Smooth muscle cell (in vitro differentiated cells): ENCODE results near the gene RALGPS1. TPM values are rescaled to one million over a fixed set of nuclear protein-coding genes. Genes with fewer than 3 reads are reported as not detected.

Source experiments
- DNase-seq: peaks from one replicate; lab custom pipeline; 2025; ENCODE audit not compliant: unreplicated experiment; lab: John Stamatoyannopoulos, UW
- H2AFZ ChIP-seq: fragments of 200-600 bp; sonication (generic); 2 replicates; pipeline ENCODE4 v1.6.0; 2016; ENCODE audit warnings: antibody characterized with exemption, low read depth, mild to moderate bottlenecking
- H3F3A ChIP-seq: fragments of 200-600 bp; sonication (generic); 2 replicates; pipeline ENCODE4 v1.6.0; 2017; ENCODE audit warnings: antibody characterized with exemption, low read depth
- H3K27ac ChIP-seq: fragments of 200-600 bp; sonication (generic); 2 replicates; pipeline ENCODE4 v1.5.1; 2016; ENCODE audit warnings: low read depth, mild to moderate bottlenecking
- H3K27me3 ChIP-seq: fragments of 200-600 bp; sonication (generic); 2 replicates; pipeline ENCODE4 v1.6.1; 2016; ENCODE audit warnings: low read depth, mild to moderate bottlenecking
- H3K36me3 ChIP-seq: fragments of 200-600 bp; sonication (generic); 2 replicates; pipeline ENCODE4 v1.5.1; 2016; ENCODE audit warnings: low read depth
- H3K4me1 ChIP-seq: fragments of 200-600 bp; sonication (generic); 2 replicates; pipeline ENCODE4 v1.5.1; 2016; ENCODE audit warnings: low read depth
- H3K4me2 ChIP-seq: fragments of 200-600 bp; sonication (generic); 2 replicates; pipeline ENCODE4 v1.6.0; 2016; ENCODE audit warnings: mild to moderate bottlenecking
- H3K4me3 ChIP-seq: fragments of 200-600 bp; sonication (generic); 2 replicates; pipeline ENCODE4 v1.5.1; 2016; ENCODE audit warnings: mild to moderate bottlenecking
- H3K79me2 ChIP-seq: fragments of 200-600 bp; sonication (generic); 2 replicates; pipeline ENCODE4 v1.6.0; 2016; ENCODE audit warnings: low read depth, mild to moderate bottlenecking
- H3K9ac ChIP-seq: fragments of 200-600 bp; sonication (generic); 2 replicates; pipeline ENCODE4 v1.6.0; 2016; ENCODE audit warnings: low read depth
- H3K9me3 ChIP-seq: fragments of 200-600 bp; sonication (generic); replicated peaks from 2 replicates; pipeline ENCODE4 v1.5.1; 2016; ENCODE audit warnings: low read depth
- H4K20me1 ChIP-seq: fragments of 200-600 bp; sonication (generic); 2 replicates; pipeline ENCODE4 v1.6.0; 2016; ENCODE audit warnings: low read depth
- WGBS: methylation state at CpG from one replicate; pipeline ENCODE4 v1.1.7; 2016; ENCODE audit warnings: low lambda C conversion rate; 5-methylcytosine and 5-hydroxymethylcytosine counted together
- polyA plus RNA-seq: library from polyadenylated mRNA; unstranded; fragments of >200 nt; fragmentation: Nextera tagmentation; extraction: Ambion mirVana; gene quantifications from 2 replicates; pipeline ENCODE4 v1.2.1, GENCODE V29; 2016
- total RNA-seq: library from RNA; depleted of rRNA; stranded (reverse); fragments of >200 nt; gene quantifications from 2 replicates; pipeline ENCODE4 v1.2.3, GENCODE V29; 2014
- TF ChIP-seq, protein P1 (sequence below): fragments of 200-600 bp; sonication (generic); IDR thresholded peaks from 2 replicates; pipeline ENCODE4 v1.5.1; 2017; ENCODE audit warnings: borderline replicate concordance, mild to moderate bottlenecking, antibody characterized with exemption; ENCODE audit not compliant: insufficient read depth, poor library complexity, severe bottlenecking

RALGPS1 gene
- total and polyA plus RNA-seq, 2 experiments from 2014 or later: 2.1 to 4.0 TPM

DNA sequence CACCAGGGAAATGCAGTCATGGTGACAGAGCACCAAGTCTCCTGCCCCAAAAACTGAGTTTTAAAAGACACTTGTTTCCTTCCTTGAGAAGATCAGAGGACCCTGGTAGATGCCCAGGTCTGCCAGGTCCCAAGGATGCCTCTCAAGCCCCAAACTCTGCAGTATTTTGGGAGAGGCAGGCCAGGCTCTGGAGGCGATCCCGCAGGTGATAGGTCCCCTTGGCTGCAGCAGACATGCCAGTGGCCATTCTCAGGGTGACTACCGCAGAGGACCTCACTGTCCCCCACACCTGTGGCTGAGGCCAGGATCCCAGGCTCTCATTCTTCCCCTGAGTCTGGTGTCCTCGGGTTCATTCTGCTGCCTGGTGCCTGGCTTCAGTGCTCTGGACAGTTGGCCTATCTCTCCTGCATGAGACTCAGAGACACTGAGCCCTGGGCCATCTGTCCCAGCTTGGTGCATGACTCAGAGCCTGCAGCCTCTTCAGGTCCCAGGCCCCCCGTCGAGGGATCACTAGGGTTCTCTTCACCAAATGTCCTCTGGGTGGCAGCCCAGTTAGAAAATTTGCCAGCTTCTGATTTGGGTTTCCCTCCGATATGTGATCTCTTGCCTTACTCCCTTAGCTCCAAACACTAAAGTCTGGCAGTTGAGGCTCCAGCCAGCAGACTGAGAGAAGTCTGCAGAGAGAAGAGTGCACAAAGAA is 290.3 kb downstream of the RALGPS1 start:
- H4K20me1 ChIP-seq: no peaks in the 10 kb centered on the region
- 55% methylated on average over 7 of the region's 7 CpGs for WGBS
- DNase-seq: peak; percentile 44

DNA sequence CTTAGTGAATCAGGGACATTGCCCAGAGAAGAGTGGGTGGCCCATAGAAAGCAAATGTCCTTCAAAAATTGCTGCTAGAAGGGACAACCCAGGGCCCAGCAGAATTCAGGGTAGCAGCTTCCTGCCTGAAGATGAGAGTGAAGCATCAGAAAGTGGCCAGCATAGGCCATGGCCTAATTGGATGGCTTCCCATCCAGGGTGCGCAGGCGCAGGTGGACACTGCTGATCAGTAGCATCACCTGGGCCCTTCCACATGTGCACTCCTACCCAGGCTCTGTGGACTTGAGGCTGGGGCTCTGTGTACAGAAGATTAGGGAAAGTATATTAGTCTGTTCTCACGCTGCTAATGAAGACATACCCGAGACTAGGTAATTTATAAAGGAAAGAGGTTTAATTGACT is 291.4 kb downstream of the RALGPS1 start:
- Histone ChIP-seq H3K9ac (no peak overlapping the region), H3K9me3 (no peaks in the 10 kb centered on the region), H3K4me3 (no peak overlapping the region), H4K20me1 (no peaks in the 10 kb centered on the region), H3K4me1 (no peaks in the 10 kb centered on the region), H3F3A (no peaks in the 10 kb centered on the region), H2AFZ (no peak overlapping the region), H3K27me3 (no peaks in the 10 kb centered on the region), H3K27ac (no peak overlapping the region), H3K4me2 (no peak overlapping the region), H3K79me2 (no peaks in the 10 kb centered on the region), H3K36me3 (no peaks in the 10 kb centered on the region)
- no peak for DNase-seq
- 98% methylated on average over 4 of the region's 4 CpGs for WGBS
- TF ChIP-seq, protein P1, sequence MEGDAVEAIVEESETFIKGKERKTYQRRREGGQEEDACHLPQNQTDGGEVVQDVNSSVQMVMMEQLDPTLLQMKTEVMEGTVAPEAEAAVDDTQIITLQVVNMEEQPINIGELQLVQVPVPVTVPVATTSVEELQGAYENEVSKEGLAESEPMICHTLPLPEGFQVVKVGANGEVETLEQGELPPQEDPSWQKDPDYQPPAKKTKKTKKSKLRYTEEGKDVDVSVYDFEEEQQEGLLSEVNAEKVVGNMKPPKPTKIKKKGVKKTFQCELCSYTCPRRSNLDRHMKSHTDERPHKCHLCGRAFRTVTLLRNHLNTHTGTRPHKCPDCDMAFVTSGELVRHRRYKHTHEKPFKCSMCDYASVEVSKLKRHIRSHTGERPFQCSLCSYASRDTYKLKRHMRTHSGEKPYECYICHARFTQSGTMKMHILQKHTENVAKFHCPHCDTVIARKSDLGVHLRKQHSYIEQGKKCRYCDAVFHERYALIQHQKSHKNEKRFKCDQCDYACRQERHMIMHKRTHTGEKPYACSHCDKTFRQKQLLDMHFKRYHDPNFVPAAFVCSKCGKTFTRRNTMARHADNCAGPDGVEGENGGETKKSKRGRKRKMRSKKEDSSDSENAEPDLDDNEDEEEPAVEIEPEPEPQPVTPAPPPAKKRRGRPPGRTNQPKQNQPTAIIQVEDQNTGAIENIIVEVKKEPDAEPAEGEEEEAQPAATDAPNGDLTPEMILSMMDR: no peak

More for the DNA sequence above, 290.3 kb downstream of the RALGPS1 start:
- Histone ChIP-seq H3K27me3 (no peaks in the 10 kb centered on the region), H3K79me2 (no peaks in the 10 kb centered on the region), H3K27ac (no peak overlapping the region), H3K4me1 (no peaks in the 10 kb centered on the region), H2AFZ (no peak overlapping the region), H3F3A (no peaks in the 10 kb centered on the region), H3K4me3 (no peak overlapping the region), H3K4me2 (no peak overlapping the region), H3K9me3 (no peaks in the 10 kb centered on the region), H3K36me3 (no peaks in the 10 kb centered on the region), H3K9ac (no peak overlapping the region)
- TF ChIP-seq, protein P1: peak; percentile 40

DNA sequence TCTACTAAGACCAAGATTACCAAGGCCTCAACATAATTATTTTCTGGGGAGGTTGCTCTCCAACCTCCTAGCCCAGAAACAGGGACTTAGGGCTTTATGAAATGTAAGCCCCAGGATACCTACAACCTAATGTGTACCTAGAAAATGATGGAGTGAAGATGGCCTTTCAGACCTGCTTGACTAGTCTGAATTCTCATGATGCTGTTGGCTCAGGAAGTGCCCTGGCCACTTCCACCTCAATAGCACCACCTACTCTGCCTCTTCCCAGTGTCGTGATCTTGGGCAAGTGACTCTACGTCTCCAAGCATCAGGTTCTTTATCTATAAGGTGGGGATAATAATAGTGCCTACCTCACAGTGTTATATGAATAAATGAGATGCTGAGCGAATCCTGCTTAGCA is 292.1 kb downstream of the RALGPS1 start:
- no peaks in the 10 kb centered on the region for H3F3A ChIP-seq
- H2AFZ ChIP-seq: no peak overlapping the region
- no peaks in the 10 kb centered on the region for H4K20me1 ChIP-seq
- H3K4me3 ChIP-seq: no peak overlapping the region
- TF ChIP-seq, protein P1: no peak
- no peak overlapping the region for H3K27ac ChIP-seq
- DNase-seq: no peak
- H3K79me2 ChIP-seq: no peaks in the 10 kb centered on the region
- no peak overlapping the region for H3K9ac ChIP-seq
- 96% methylated on average over 3 of the region's 3 CpGs for WGBS
- H3K4me2 ChIP-seq: no peak overlapping the region
- H3K27me3 ChIP-seq: no peaks in the 10 kb centered on the region
- H3K9me3 ChIP-seq: no peaks in the 10 kb centered on the region
- no peaks in the 10 kb centered on the region for H3K4me1 ChIP-seq
- no peaks in the 10 kb centered on the region for H3K36me3 ChIP-seq
